Neural progenitor cell (in vitro differentiated cells): ENCODE results near the gene CSKMT.

ENCODE experiments used
- CTCF ChIP-seq: fragments of 200-600 bp; sonication (generic); IDR thresholded peaks from 2 replicates; pipeline ENCODE4 v1.5.1; 2017; ENCODE audit warnings: antibody characterized with exemption, mild to moderate bottlenecking
- EZH2phosphoT487 ChIP-seq: fragments of 200-600 bp; sonication (generic); IDR thresholded peaks from 2 replicates; pipeline ENCODE4 v1.6.1; 2017; ENCODE audit warnings: antibody characterized with exemption

- TF ChIP-seq CTCF (no peak), EZH2phosphoT487 (no peak)
Observed at GRCh38 chr11:62649486-62649885, 15.6 kb upstream of the CSKMT start.
